Stimulated activated naive CD8-positive, alpha-beta T cell treated with anti-CD3 and anti-CD28 coated beads, Interleukin-15, Interleukin-2, amounts not matched to agents 100 ng/mL and 50 ng/mL, for 24 hours (primary cell): ENCODE data around the gene LGALS1.
"Not testable (repeated sequence)": the region's sequence is repeated elsewhere in the genome, so short reads cannot be mapped to it uniquely, and the experiment has no call there.

Experiments
- H3K27ac Mint-ChIP-seq: one replicate; pipeline ENCODE4 v1.8.0; 2021; ENCODE audit warnings: mild to moderate bottlenecking, mixed read lengths
- H3K27me3 Mint-ChIP-seq: one replicate; pipeline ENCODE4 v1.8.0; 2021; ENCODE audit warnings: mixed read lengths
- H3K36me3 Mint-ChIP-seq: one replicate; pipeline ENCODE4 v1.8.0; 2021; ENCODE audit warnings: low read depth, mixed read lengths
- H3K4me1 Mint-ChIP-seq: one replicate; pipeline ENCODE4 v1.8.0; 2021; ENCODE audit warnings: low read depth, mixed read lengths
- H3K4me3 Mint-ChIP-seq: one replicate; pipeline ENCODE4 v1.8.0; 2021; ENCODE audit warnings: mild to moderate bottlenecking, mixed read lengths
- H3K9me3 Mint-ChIP-seq: one replicate; pipeline ENCODE4 v1.8.0; 2021; ENCODE audit warnings: mixed read lengths

LGALS1 gene

GRCh38 chr22:37708580-37709444, 33.4 kb downstream of the LGALS1 start:
- H3K27me3 Mint-ChIP-seq = no peaks in the 10 kb centered on the region
- no peaks in the 10 kb centered on the region for H3K4me1 Mint-ChIP-seq
- no peak overlapping the region for H3K27ac Mint-ChIP-seq
- no peaks in the 10 kb centered on the region for H3K9me3 Mint-ChIP-seq
- no peak overlapping the region for H3K4me3 Mint-ChIP-seq
- peaks cover 4% of the 10 kb centered on the region for H3K36me3 Mint-ChIP-seq

- Mint-ChIP-seq H3K36me3 (peaks cover 2% of the 10 kb centered on the region), H3K9me3 (no peaks in the 10 kb centered on the region), H3K4me1 (no peaks in the 10 kb centered on the region), H3K27me3 (no peaks in the 10 kb centered on the region), H3K4me3 (no peak overlapping the region), H3K27ac (no peak overlapping the region)
These were observed 34.0 kb downstream of the LGALS1 start for GRCh38 chr22:37709445-37709765.

GRCh38 chr22:37710675-37711074, 35.2 kb downstream of the LGALS1 start:
- no peak overlapping the region for H3K27ac Mint-ChIP-seq
- no peak overlapping the region for H3K4me3 Mint-ChIP-seq
- H3K36me3 Mint-ChIP-seq = no peaks in the 10 kb centered on the region

GRCh38 chr22:37711490-37711889, 36.1 kb downstream of the LGALS1 start:
- Mint-ChIP-seq H3K36me3 (peaks cover 1% of the 10 kb centered on the region), H3K27ac (no peak overlapping the region), H3K9me3 (no peaks in the 10 kb centered on the region), H3K4me3 (no peak overlapping the region), H3K27me3 (no peaks in the 10 kb centered on the region), H3K4me1 (no peaks in the 10 kb centered on the region)

More at GRCh38 chr22:37710675-37711074, 35.2 kb downstream of the LGALS1 start:
- H3K9me3 Mint-ChIP-seq = no peaks in the 10 kb centered on the region
- H3K27me3 Mint-ChIP-seq = no peaks in the 10 kb centered on the region
- H3K4me1 Mint-ChIP-seq = no peaks in the 10 kb centered on the region

GRCh38 chr22:37713761-37714160, 38.3 kb downstream of the LGALS1 start:
- Mint-ChIP-seq H3K27me3 (no peaks in the 10 kb centered on the region), H3K4me3 (no peak overlapping the region), H3K9me3 (no peaks in the 10 kb centered on the region), H3K36me3 (peaks cover 8% of the 10 kb centered on the region), H3K27ac (no peak overlapping the region), H3K4me1 (no peaks in the 10 kb centered on the region)

GRCh38 chr22:37714634-37715033, 39.2 kb downstream of the LGALS1 start:
- no peaks in the 10 kb centered on the region for H3K27me3 Mint-ChIP-seq
- no peak overlapping the region for H3K27ac Mint-ChIP-seq
- H3K4me1 Mint-ChIP-seq = no peaks in the 10 kb centered on the region
- H3K4me3 Mint-ChIP-seq = no peak overlapping the region
- peaks cover 8% of the 10 kb centered on the region for H3K36me3 Mint-ChIP-seq
- H3K9me3 Mint-ChIP-seq = no peaks in the 10 kb centered on the region

GRCh38 chr22:37715760-37716159, 40.3 kb downstream of the LGALS1 start:
- Mint-ChIP-seq H3K36me3 (peaks cover 8% of the 10 kb centered on the region), H3K9me3 (no peaks in the 10 kb centered on the region), H3K4me3 (no peak overlapping the region), H3K4me1 (no peaks in the 10 kb centered on the region), H3K27ac (no peak overlapping the region), H3K27me3 (no peaks in the 10 kb centered on the region)

- no peaks in the 10 kb centered on the region for H3K4me1 Mint-ChIP-seq
- H3K9me3 Mint-ChIP-seq = no peaks in the 10 kb centered on the region
- H3K4me3 Mint-ChIP-seq = no peak overlapping the region
- no peaks in the 10 kb centered on the region for H3K27me3 Mint-ChIP-seq
- peaks cover 8% of the 10 kb centered on the region for H3K36me3 Mint-ChIP-seq
- no peak overlapping the region for H3K27ac Mint-ChIP-seq
These were observed 41.3 kb downstream of the LGALS1 start for GRCh38 chr22:37716708-37717107.

GRCh38 chr22:37717235-37717634, 41.8 kb downstream of the LGALS1 start:
- not testable (repeated sequence) for H3K36me3 Mint-ChIP-seq, H3K4me1 Mint-ChIP-seq, H3K4me3 Mint-ChIP-seq, H3K27me3 Mint-ChIP-seq, H3K9me3 Mint-ChIP-seq, H3K27ac Mint-ChIP-seq

GRCh38 chr22:37717746-37718305, 42.4 kb downstream of the LGALS1 start:
- H3K4me3 Mint-ChIP-seq, H3K4me1 Mint-ChIP-seq, H3K27ac Mint-ChIP-seq, H3K27me3 Mint-ChIP-seq, H3K36me3 Mint-ChIP-seq, H3K9me3 Mint-ChIP-seq: not testable (repeated sequence)

GRCh38 chr22:37725551-37726240, 50.3 kb downstream of the LGALS1 start:
- Mint-ChIP-seq H3K36me3 (no peaks in the 10 kb centered on the region), H3K27ac (no peak overlapping the region), H3K27me3 (no peaks in the 10 kb centered on the region), H3K4me3 (no peak overlapping the region), H3K4me1 (no peaks in the 10 kb centered on the region), H3K9me3 (no peaks in the 10 kb centered on the region)

GRCh38 chr22:37726241-37726887, 50.9 kb downstream of the LGALS1 start:
- Mint-ChIP-seq H3K36me3 (no peaks in the 10 kb centered on the region), H3K4me3 (no peak overlapping the region), H3K4me1 (no peaks in the 10 kb centered on the region), H3K27ac (no peak overlapping the region), H3K27me3 (no peaks in the 10 kb centered on the region), H3K9me3 (no peaks in the 10 kb centered on the region)

GRCh38 chr22:37728620-37729019, 53.2 kb downstream of the LGALS1 start:
- Mint-ChIP-seq H3K4me1 (no peaks in the 10 kb centered on the region), H3K27ac (no peak overlapping the region), H3K27me3 (no peaks in the 10 kb centered on the region), H3K9me3 (no peaks in the 10 kb centered on the region), H3K4me3 (no peak overlapping the region), H3K36me3 (no peaks in the 10 kb centered on the region)
